ENCODE data around the gene PTGES3L.
A peak's percentile ranks its signal among the peaks of the same experiment; 100 is the strongest.

Gene PTGES3L

GRCh38 chr17:42969001-42969581 lies 10.8 kb downstream of the PTGES3L start:
- DNase-seq (ENCODE audit: low read depth) = no peak
- no peak overlapping the region for H3K4me3 ChIP-seq (ENCODE audit: low read length)
- TF ChIP-seq, protein P1, sequence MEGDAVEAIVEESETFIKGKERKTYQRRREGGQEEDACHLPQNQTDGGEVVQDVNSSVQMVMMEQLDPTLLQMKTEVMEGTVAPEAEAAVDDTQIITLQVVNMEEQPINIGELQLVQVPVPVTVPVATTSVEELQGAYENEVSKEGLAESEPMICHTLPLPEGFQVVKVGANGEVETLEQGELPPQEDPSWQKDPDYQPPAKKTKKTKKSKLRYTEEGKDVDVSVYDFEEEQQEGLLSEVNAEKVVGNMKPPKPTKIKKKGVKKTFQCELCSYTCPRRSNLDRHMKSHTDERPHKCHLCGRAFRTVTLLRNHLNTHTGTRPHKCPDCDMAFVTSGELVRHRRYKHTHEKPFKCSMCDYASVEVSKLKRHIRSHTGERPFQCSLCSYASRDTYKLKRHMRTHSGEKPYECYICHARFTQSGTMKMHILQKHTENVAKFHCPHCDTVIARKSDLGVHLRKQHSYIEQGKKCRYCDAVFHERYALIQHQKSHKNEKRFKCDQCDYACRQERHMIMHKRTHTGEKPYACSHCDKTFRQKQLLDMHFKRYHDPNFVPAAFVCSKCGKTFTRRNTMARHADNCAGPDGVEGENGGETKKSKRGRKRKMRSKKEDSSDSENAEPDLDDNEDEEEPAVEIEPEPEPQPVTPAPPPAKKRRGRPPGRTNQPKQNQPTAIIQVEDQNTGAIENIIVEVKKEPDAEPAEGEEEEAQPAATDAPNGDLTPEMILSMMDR (conservative IDR thresholded peaks at IDR 0.05; ENCODE audit: low read depth, low read length) = no peak

- H3K4me3 ChIP-seq (ENCODE audit: low read length) = no peak overlapping the region
- TF ChIP-seq, protein P1 (conservative IDR thresholded peaks at IDR 0.05; ENCODE audit: low read depth, low read length) = no peak
- no peak for DNase-seq (ENCODE audit: low read depth)
Observed at GRCh38 chr17:42967925-42968324, 12.0 kb downstream of the PTGES3L start.

GRCh38 chr17:42964161-42964932 lies 15.5 kb downstream of the PTGES3L start, which contains the start of gene AARSD1:
Gene AARSD1, minus strand, starts transcription at chr17:42964454. Its CDS starts 14 bp downstream, at chr17:42964440.
- peak; percentile 81 for DNase-seq (ENCODE audit: low read depth)
- peak within 1 kb of the TSS; percentile 87 for H3K4me3 ChIP-seq (ENCODE audit: low read length)
- TF ChIP-seq, protein P1 (conservative IDR thresholded peaks at IDR 0.05; ENCODE audit: low read depth, low read length) = no peak

- DNase-seq (ENCODE audit: low read depth) = no peak
- H3K4me3 ChIP-seq (ENCODE audit: low read length) = no peak overlapping the region
- TF ChIP-seq, protein P1 (conservative IDR thresholded peaks at IDR 0.05; ENCODE audit: low read depth, low read length) = no peak
Observed at GRCh38 chr17:42953669-42954068, 26.2 kb downstream of the PTGES3L start.

GRCh38 chr17:42950044-42950783 lies 29.7 kb downstream of the PTGES3L start:
- no peak for DNase-seq (ENCODE audit: low read depth)
- TF ChIP-seq, protein P1 (conservative IDR thresholded peaks at IDR 0.05; ENCODE audit: low read depth, low read length) = no peak
- no peak overlapping the region for H3K4me3 ChIP-seq (ENCODE audit: low read length)

- TF ChIP-seq, protein P1 (conservative IDR thresholded peaks at IDR 0.05; ENCODE audit: low read depth, low read length) = no peak
- no peak for DNase-seq (ENCODE audit: low read depth)
- H3K4me3 ChIP-seq (ENCODE audit: low read length) = no peak overlapping the region
Observed at GRCh38 chr17:42946812-42947211, 33.1 kb downstream of the PTGES3L start.

Data from retinal pigment epithelial cell (primary cell).